ENCODE data around the gene FILIP1.

The FILIP1 gene

GRCh38 chr6:75287424-75287823 is 206.2 kb downstream of the FILIP1 start:
- no peak for DNase-seq

- no peak for DNase-seq
Measured at GRCh38 chr6:75286955-75287354, 206.6 kb downstream of the FILIP1 start.

GRCh38 chr6:75285283-75285639 is 208.3 kb downstream of the FILIP1 start:
- DNase-seq = no peak

- peak; percentile 98 for DNase-seq
Measured at GRCh38 chr6:75284632-75285282, 208.8 kb downstream of the FILIP1 start, which contains the start of gene TMEM30A. TSS of gene TMEM30A (minus strand) at chr6:75284792. CDS start at chr6:75284638, 154 bp downstream.

- no peak for DNase-seq
Measured at GRCh38 chr6:75283907-75284631, 209.5 kb downstream of the FILIP1 start.

GRCh38 chr6:75282706-75283105 is 210.9 kb downstream of the FILIP1 start:
- no peak for DNase-seq

- no peak for DNase-seq
Measured at GRCh38 chr6:75281653-75282052, 211.9 kb downstream of the FILIP1 start.

- no peak for DNase-seq
Measured at GRCh38 chr6:75280131-75280855, 213.3 kb downstream of the FILIP1 start.

GRCh38 chr6:75279418-75279817 is 214.2 kb downstream of the FILIP1 start:
- no peak for DNase-seq

- no peak for DNase-seq
Measured at GRCh38 chr6:75278474-75279077, 215.0 kb downstream of the FILIP1 start.

GRCh38 chr6:75275067-75275466 is 218.5 kb downstream of the FILIP1 start:
- DNase-seq = no peak

GRCh38 chr6:75273009-75273408 is 220.6 kb downstream of the FILIP1 start:
- no peak for DNase-seq

GRCh38 chr6:75272145-75272840 is 221.3 kb downstream of the FILIP1 start:
- no peak for DNase-seq

GRCh38 chr6:75268988-75269354 is 224.6 kb downstream of the FILIP1 start:
- DNase-seq = no peak

GRCh38 chr6:75268121-75268987 is 225.2 kb downstream of the FILIP1 start:
- no peak for DNase-seq

GRCh38 chr6:75267461-75267860 is 226.1 kb downstream of the FILIP1 start:
- DNase-seq = no peak

- no peak for DNase-seq
Measured at GRCh38 chr6:75266716-75267291, 226.8 kb downstream of the FILIP1 start.

- DNase-seq = no peak
Measured at GRCh38 chr6:75263401-75263750, 230.2 kb downstream of the FILIP1 start.

- DNase-seq = no peak
Measured at GRCh38 chr6:75262716-75263400, 230.7 kb downstream of the FILIP1 start.

- no peak for DNase-seq
Measured at GRCh38 chr6:75261299-75261698, 232.3 kb downstream of the FILIP1 start.
